HL-60 (cell line): Measurements from ENCODE around the gene ZNF318.

Source experiments
- DNase-seq, 2 experiments: peaks; one replicate each; pipeline ENCODE4 v3.0.0-alpha.2; 2010 to 2020; ENCODE audit warnings: low read depth in 1 of 2, low spot score in 1 of 2
- H3K27ac ChIP-seq: fragments of 250-450 bp; sonication (Bioruptor Pico); replicated peaks from 2 replicates; pipeline ENCODE4 v1.5.1; 2020; ENCODE audit warnings: mild to moderate bottlenecking, moderate library complexity
- H3K27me3 ChIP-seq: fragments of 250-450 bp; sonication (Bioruptor Pico); 2 replicates; pipeline ENCODE4 v1.5.1; 2021; ENCODE audit warnings: mild to moderate bottlenecking, moderate library complexity; ENCODE audit not compliant: insufficient read depth, poor library complexity, severe bottlenecking
- H3K4me3 ChIP-seq: replicated peaks from 2 replicates; pipeline ENCODE4 v1.5.1; 2011; ENCODE audit warnings: mild to moderate bottlenecking, control low read depth, low read length; ENCODE audit not compliant: insufficient read depth
- GABPA ChIP-seq: IDR thresholded peaks from 2 replicates; pipeline ENCODE4 v1.6.1; 2012; ENCODE audit warnings: low read depth
- POLR2AphosphoS5 ChIP-seq: IDR thresholded peaks from 2 replicates; pipeline ENCODE4 v1.6.1; 2012; ENCODE audit warnings: low read depth
- SPI1 ChIP-seq: IDR thresholded peaks from 2 replicates; pipeline ENCODE4 v1.6.1; 2012; ENCODE audit warnings: low read depth, mild to moderate bottlenecking, borderline replicate concordance
- TF ChIP-seq, protein P1 (sequence below): IDR thresholded peaks from one replicate; pipeline ENCODE4 v1.5.1; 2011; ENCODE audit warnings: low read length, control low read depth, inconsistent platforms; ENCODE audit not compliant: insufficient read depth
- TF ChIP-seq, protein P2 (sequence below): IDR thresholded peaks from 2 replicates; pipeline ENCODE4 v1.6.1; 2012; ENCODE audit warnings: low read depth; ENCODE audit not compliant: insufficient replicate concordance

Gene ZNF318

GRCh38 chr6:43368259-43369160 lies 937 bp downstream of the ZNF318 start:
- peak overlapping the region; percentile 73 for H3K4me3 ChIP-seq
- H3K27me3 ChIP-seq, result no peaks in the 10 kb centered on the region
- TF ChIP-seq, protein P1, sequence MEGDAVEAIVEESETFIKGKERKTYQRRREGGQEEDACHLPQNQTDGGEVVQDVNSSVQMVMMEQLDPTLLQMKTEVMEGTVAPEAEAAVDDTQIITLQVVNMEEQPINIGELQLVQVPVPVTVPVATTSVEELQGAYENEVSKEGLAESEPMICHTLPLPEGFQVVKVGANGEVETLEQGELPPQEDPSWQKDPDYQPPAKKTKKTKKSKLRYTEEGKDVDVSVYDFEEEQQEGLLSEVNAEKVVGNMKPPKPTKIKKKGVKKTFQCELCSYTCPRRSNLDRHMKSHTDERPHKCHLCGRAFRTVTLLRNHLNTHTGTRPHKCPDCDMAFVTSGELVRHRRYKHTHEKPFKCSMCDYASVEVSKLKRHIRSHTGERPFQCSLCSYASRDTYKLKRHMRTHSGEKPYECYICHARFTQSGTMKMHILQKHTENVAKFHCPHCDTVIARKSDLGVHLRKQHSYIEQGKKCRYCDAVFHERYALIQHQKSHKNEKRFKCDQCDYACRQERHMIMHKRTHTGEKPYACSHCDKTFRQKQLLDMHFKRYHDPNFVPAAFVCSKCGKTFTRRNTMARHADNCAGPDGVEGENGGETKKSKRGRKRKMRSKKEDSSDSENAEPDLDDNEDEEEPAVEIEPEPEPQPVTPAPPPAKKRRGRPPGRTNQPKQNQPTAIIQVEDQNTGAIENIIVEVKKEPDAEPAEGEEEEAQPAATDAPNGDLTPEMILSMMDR, result no peak
- TF ChIP-seq POLR2AphosphoS5 (no peak), GABPA (no peak), SPI1 (no peak)
- TF ChIP-seq, protein P2, sequence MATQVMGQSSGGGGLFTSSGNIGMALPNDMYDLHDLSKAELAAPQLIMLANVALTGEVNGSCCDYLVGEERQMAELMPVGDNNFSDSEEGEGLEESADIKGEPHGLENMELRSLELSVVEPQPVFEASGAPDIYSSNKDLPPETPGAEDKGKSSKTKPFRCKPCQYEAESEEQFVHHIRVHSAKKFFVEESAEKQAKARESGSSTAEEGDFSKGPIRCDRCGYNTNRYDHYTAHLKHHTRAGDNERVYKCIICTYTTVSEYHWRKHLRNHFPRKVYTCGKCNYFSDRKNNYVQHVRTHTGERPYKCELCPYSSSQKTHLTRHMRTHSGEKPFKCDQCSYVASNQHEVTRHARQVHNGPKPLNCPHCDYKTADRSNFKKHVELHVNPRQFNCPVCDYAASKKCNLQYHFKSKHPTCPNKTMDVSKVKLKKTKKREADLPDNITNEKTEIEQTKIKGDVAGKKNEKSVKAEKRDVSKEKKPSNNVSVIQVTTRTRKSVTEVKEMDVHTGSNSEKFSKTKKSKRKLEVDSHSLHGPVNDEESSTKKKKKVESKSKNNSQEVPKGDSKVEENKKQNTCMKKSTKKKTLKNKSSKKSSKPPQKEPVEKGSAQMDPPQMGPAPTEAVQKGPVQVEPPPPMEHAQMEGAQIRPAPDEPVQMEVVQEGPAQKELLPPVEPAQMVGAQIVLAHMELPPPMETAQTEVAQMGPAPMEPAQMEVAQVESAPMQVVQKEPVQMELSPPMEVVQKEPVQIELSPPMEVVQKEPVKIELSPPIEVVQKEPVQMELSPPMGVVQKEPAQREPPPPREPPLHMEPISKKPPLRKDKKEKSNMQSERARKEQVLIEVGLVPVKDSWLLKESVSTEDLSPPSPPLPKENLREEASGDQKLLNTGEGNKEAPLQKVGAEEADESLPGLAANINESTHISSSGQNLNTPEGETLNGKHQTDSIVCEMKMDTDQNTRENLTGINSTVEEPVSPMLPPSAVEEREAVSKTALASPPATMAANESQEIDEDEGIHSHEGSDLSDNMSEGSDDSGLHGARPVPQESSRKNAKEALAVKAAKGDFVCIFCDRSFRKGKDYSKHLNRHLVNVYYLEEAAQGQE, result no peak
- DNase-seq, result peak; percentile 10 to 23
- 0 out of 2 replicates have a peak overlapping the region, but pooled peaks have one; percentile 38 for H3K27ac ChIP-seq

DNA sequence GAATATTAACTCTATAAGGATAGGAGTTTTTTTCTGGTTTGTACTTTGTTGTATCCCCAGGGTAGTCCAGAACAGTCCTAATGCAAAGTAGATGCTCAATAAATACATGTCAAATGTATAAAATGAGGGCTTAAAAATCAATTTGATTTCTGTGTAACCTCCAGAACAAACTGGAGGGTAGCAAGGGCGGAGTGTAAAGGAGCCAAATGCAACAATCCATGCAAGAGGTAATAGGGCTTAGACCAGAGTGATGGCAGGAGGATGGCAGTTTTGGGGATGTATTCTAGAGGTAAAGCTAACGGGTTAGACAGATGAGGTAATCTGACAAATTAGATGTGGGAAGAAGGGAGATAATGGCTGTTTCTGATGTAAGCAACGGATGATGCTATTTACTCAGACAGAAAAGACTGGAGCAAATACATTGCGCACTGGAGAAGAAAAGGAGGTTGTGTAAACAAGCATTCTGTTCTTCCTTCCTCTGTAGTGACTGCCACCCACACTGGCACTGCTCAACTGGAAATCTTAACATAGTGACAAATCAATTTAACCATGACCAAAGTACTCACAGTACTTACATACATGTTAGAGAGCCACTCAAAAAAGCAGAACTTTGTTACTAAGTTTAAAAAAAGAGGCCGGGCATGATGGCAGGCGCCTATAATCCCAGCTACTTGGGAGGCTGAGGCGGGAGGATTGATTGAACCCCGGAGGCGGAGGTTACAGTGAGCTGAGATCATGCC lies 2.0 kb downstream of the ZNF318 start:
- H3K4me3 ChIP-seq, result no peak overlapping the region
- TF ChIP-seq, protein P2, result no peak
- H3K27ac ChIP-seq, result no peak overlapping the region
- peak; percentile 17 to 39 for DNase-seq
- no peaks in the 10 kb centered on the region for H3K27me3 ChIP-seq

- TF ChIP-seq GABPA (no peak), SPI1 (no peak), POLR2AphosphoS5 (no peak)
- TF ChIP-seq, protein P2, result no peak
- TF ChIP-seq, protein P1, result no peak
These were observed 8.2 kb downstream of the ZNF318 start for GRCh38 chr6:43361269-43361668.

More at GRCh38 chr6:43361269-43361668, 8.2 kb downstream of the ZNF318 start:
- Histone ChIP-seq H3K27me3 (no peaks in the 10 kb centered on the region), H3K4me3 (no peak overlapping the region), H3K27ac (no peak overlapping the region)
- DNase-seq, result no peak
